Caco-2 (cell line): ENCODE measurements around the gene CYP11A1. TPM values are rescaled to one million over a fixed set of nuclear protein-coding genes. Genes with fewer than 3 reads are reported as not detected.

ENCODE experiments used
- BruUV-seq: library from RNA; stranded (reverse); fragments of 400-500 nt; replicated peaks from 2 replicates; lab custom pipeline; 2021; lab: Mats Ljungman, UMichigan
- CTCF ChIA-PET: fragments of 300-600 bp; sonication (Branson Sonifier 250); formaldehyde crosslinking; loops from one replicate; lab custom pipeline; 2022; ENCODE audit warnings: antibody characterized with exemption; lab: Charles Lee
- POLR2A ChIA-PET: fragments of 300-600 bp; sonication (Branson Sonifier 250); formaldehyde crosslinking; loops from one replicate; lab custom pipeline; 2022; ENCODE audit warnings: antibody characterized with exemption; lab: Charles Lee
- DNase-seq, 2 experiments: peaks; one replicate each; pipeline versions ENCODE4 v3.0.0 to v3.0.0-alpha.2; 2020 to 2022
- H3K27me3 ChIP-seq: replicated peaks from 2 replicates; pipeline ENCODE4 v1.6.0; 2011; ENCODE audit warnings: low read length; ENCODE audit not compliant: control insufficient read depth, insufficient read depth
- H3K36me3 ChIP-seq: 2 replicates; pipeline ENCODE4 v1.5.1; 2011; ENCODE audit warnings: low read length; ENCODE audit not compliant: control insufficient read depth, insufficient read depth
- H3K4me1 ChIP-seq: fragments of 250-450 bp; sonication (Bioruptor Pico); 2 replicates; pipeline ENCODE4 v1.5.1; 2020; ENCODE audit warnings: mild to moderate bottlenecking
- H3K4me3 ChIP-seq: 2 replicates; pipeline ENCODE4 v1.5.1; 2011; ENCODE audit warnings: low read depth, mild to moderate bottlenecking, control low read depth, low read length
- H3K9me3 ChIP-seq: fragments of 250-450 bp; sonication (Bioruptor Pico); 2 replicates; pipeline ENCODE4 v1.5.1; 2020; ENCODE audit warnings: mild to moderate bottlenecking, moderate library complexity
- H3K27ac Mint-ChIP-seq: one replicate; pipeline ENCODE4 v1.8.0; 2022; ENCODE audit warnings: mixed read lengths; ENCODE audit not compliant: unreplicated experiment
- H3K27me3 Mint-ChIP-seq: one replicate; pipeline ENCODE4 v1.8.0; 2022; ENCODE audit warnings: mixed read lengths; ENCODE audit not compliant: insufficient read depth, unreplicated experiment
- H3K36me3 Mint-ChIP-seq: one replicate; pipeline ENCODE4 v1.8.0; 2022; ENCODE audit warnings: mild to moderate bottlenecking, mixed read lengths; ENCODE audit not compliant: insufficient read depth, unreplicated experiment
- H3K4me1 Mint-ChIP-seq: one replicate; pipeline ENCODE4 v1.8.0; 2022; ENCODE audit warnings: low read depth, mixed read lengths; ENCODE audit not compliant: unreplicated experiment
- H3K4me3 Mint-ChIP-seq: one replicate; pipeline ENCODE4 v1.8.0; 2022; ENCODE audit warnings: mild to moderate bottlenecking, moderate library complexity, mixed read lengths; ENCODE audit not compliant: unreplicated experiment
- H3K9me3 Mint-ChIP-seq: one replicate; pipeline ENCODE4 v1.8.0; 2022; ENCODE audit warnings: mixed read lengths; ENCODE audit not compliant: unreplicated experiment
- intact Hi-C: fragments of 100-400 bp; cut with micrococcal nuclease; formaldehyde crosslinking; loops from one replicate; pipeline ENCODE4 v1.10.0; 2022; ENCODE audit not compliant: unreplicated experiment
- total RNA-seq: library from RNA; stranded (reverse); gene quantifications from 2 replicates; pipeline ENCODE4 v1.2.3, GENCODE V29; 2022
- TF ChIP-seq, protein P1 (sequence below), 2 experiments: fragments of 200-600 bp in 1 of 2; IDR thresholded peaks; 1 replicate in 1 of 2; 2 replicates in 1 of 2; pipeline versions ENCODE4 v1.5.1 to v1.8.0; 2011 to 2022; ENCODE audit warnings: antibody characterized with exemption in 1 of 2, control low read depth in 1 of 2, inconsistent platforms in 1 of 2, low read depth in 1 of 2, low read length in 1 of 2, mild to moderate bottlenecking in 1 of 2, moderate library complexity in 1 of 2; ENCODE audit not compliant: insufficient read depth in 1 of 2, severe bottlenecking in 1 of 2, unreplicated experiment in 1 of 2

CYP11A1 gene
- total RNA-seq, 1 experiment from 2014 or later = not detected

DNA sequence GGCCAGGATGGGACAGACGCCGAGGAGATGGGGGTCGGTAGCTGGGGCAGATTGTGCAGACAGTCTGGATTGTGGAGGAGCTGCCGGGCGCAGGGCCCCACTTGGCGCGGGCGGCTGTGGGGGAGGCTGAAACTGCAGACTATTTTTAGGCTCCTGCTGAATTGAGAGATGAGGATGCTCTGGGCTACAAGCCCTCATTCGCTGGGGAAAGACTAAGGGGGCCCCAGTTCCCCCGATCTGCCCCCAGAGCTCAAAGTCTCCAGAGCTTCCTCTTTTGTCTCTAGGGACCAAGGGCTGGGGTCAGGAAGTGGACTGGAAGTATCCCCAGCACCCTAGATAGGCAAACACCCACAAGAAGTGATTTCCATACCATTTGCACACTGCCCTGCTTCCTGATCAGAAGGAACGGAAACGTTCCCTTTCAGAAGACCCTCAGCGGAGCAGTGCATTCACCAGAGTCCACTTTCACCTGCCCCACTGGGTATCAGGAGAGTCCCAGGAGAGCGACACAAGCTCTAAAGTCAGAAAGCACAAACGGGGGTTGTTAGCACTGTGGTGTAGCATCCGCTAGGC lies 36.6 kb upstream of the CYP11A1 start:
- Histone ChIP-seq H3K4me1 (peaks cover 7% of the 10 kb centered on the region), H3K36me3 (no peaks in the 10 kb centered on the region), H3K9me3 (no peaks in the 10 kb centered on the region), H3K27me3 (no peaks in the 10 kb centered on the region), H3K4me3 (no peak overlapping the region)
- ChIA-PET POLR2A (no interaction called here), CTCF (interaction anchor here (0.6 kb wide), 1 partner anchor 350 kb away, joined by 7 read pairs; no protein-coding TSS in a partner anchor)
- TF ChIP-seq, protein P1, sequence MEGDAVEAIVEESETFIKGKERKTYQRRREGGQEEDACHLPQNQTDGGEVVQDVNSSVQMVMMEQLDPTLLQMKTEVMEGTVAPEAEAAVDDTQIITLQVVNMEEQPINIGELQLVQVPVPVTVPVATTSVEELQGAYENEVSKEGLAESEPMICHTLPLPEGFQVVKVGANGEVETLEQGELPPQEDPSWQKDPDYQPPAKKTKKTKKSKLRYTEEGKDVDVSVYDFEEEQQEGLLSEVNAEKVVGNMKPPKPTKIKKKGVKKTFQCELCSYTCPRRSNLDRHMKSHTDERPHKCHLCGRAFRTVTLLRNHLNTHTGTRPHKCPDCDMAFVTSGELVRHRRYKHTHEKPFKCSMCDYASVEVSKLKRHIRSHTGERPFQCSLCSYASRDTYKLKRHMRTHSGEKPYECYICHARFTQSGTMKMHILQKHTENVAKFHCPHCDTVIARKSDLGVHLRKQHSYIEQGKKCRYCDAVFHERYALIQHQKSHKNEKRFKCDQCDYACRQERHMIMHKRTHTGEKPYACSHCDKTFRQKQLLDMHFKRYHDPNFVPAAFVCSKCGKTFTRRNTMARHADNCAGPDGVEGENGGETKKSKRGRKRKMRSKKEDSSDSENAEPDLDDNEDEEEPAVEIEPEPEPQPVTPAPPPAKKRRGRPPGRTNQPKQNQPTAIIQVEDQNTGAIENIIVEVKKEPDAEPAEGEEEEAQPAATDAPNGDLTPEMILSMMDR (IDR thresholded peaks at IDR 0.05; ENCODE audit: insufficient read depth in 1 of 2, low read depth in 1 of 2, low read length in 1 of 2, severe bottlenecking in 1 of 2, unreplicated experiment in 1 of 2) = no peak
- Mint-ChIP-seq H3K27me3 (no peaks in the 10 kb centered on the region), H3K27ac (no peak overlapping the region), H3K9me3 (no peaks in the 10 kb centered on the region), H3K36me3 (no peaks in the 10 kb centered on the region), H3K4me3 (no peak overlapping the region), H3K4me1 (peaks cover 21% of the 10 kb centered on the region)
- intact Hi-C loops = no loop called here
- no peak for DNase-seq
- no TSS peak for BruUV-seq

- H3K9me3 ChIP-seq = no peaks in the 10 kb centered on the region
- no peaks in the 10 kb centered on the region for H3K27me3 ChIP-seq
- H3K36me3 ChIP-seq = no peaks in the 10 kb centered on the region
- DNase-seq = no peak
- no peak overlapping the region for H3K4me3 ChIP-seq
- H3K4me1 ChIP-seq = peaks cover 7% of the 10 kb centered on the region
- no TSS peak for BruUV-seq
- intact Hi-C loops = no loop called here
- Mint-ChIP-seq H3K4me3 (no peak overlapping the region), H3K27me3 (no peaks in the 10 kb centered on the region), H3K36me3 (no peaks in the 10 kb centered on the region), H3K9me3 (no peaks in the 10 kb centered on the region), H3K27ac (no peak overlapping the region), H3K4me1 (peaks cover 21% of the 10 kb centered on the region)
- TF ChIP-seq, protein P1 (IDR thresholded peaks at IDR 0.05; ENCODE audit: insufficient read depth in 1 of 2, low read depth in 1 of 2, low read length in 1 of 2, severe bottlenecking in 1 of 2, unreplicated experiment in 1 of 2) = no peak
- CTCF ChIA-PET = interaction anchor here (0.6 kb wide), 1 partner anchor 351 kb away, joined by 7 read pairs; no protein-coding TSS in a partner anchor
- POLR2A ChIA-PET = no interaction called here
Measured at GRCh38 chr15:74403588-74403919, 36.1 kb upstream of the CYP11A1 start.

- Mint-ChIP-seq H3K4me3 (no peak overlapping the region), H3K9me3 (no peaks in the 10 kb centered on the region), H3K27me3 (no peaks in the 10 kb centered on the region), H3K36me3 (no peaks in the 10 kb centered on the region), H3K27ac (no peak overlapping the region), H3K4me1 (peaks cover 25% of the 10 kb centered on the region)
- Histone ChIP-seq H3K4me1 (peaks cover 11% of the 10 kb centered on the region), H3K9me3 (no peaks in the 10 kb centered on the region), H3K27me3 (no peaks in the 10 kb centered on the region), H3K36me3 (no peaks in the 10 kb centered on the region), H3K4me3 (no peak overlapping the region)
- ChIA-PET CTCF (interaction anchor here (0.6 to 0.7 kb wide), 2 partner anchors 35 to 351 kb away, joined by 3 to 7 read pairs; no protein-coding TSS in a partner anchor), POLR2A (no interaction called here)
- intact Hi-C loops = no loop called here
- TF ChIP-seq, protein P1 (IDR thresholded peaks at IDR 0.05; ENCODE audit: insufficient read depth in 1 of 2, low read depth in 1 of 2, low read length in 1 of 2, severe bottlenecking in 1 of 2, unreplicated experiment in 1 of 2) = no peak
- DNase-seq = no peak
- BruUV-seq = no TSS peak
Measured at GRCh38 chr15:74402873-74403587, 35.6 kb upstream of the CYP11A1 start.
